GM19455 (cell line): ENCODE measurements around the gene CYP27A1.
"Not testable (repeated sequence)": the region's sequence is repeated elsewhere in the genome, so short reads cannot be mapped to it uniquely, and the experiment has no call there.

Source experiments
- ATAC-seq: cut with Tn5 transposase; IDR thresholded peaks from one replicate; pipeline ENCODE4 v1.9.1; 2021; ENCODE audit not compliant: unreplicated experiment

The CYP27A1 gene

GRCh38 chr2:218772759-218773158 lies 9.2 kb upstream of the CYP27A1 start:
- ATAC-seq, result not testable (repeated sequence)

GRCh38 chr2:218773881-218774280 lies 8.1 kb upstream of the CYP27A1 start:
- ATAC-seq, result no peak

DNA sequence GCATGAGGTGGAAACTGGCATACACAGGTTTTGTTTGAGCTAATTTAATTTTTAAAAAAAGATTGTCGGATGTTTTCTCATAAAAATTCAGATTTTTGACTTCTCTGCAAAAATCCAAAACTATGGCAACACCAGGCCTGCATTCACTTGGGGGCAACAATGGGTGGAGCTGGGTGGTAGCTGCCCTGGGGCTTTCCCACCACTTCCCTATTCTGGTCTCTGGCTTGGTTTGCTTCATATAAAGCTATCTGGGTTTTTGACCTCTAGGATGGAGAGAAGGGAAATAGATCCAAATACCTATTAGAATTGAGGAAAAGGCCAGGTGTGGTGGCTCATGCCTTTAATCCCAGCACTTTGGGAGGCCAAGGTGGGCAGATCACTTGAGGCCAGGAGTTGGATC lies 5.5 kb upstream of the CYP27A1 start:
- no peak for ATAC-seq

- no peak for ATAC-seq
Observed at GRCh38 chr2:218777276-218777990, 4.5 kb upstream of the CYP27A1 start.

- no peak for ATAC-seq
Observed at GRCh38 chr2:218780046-218780445, 1.9 kb upstream of the CYP27A1 start.

- no peak for ATAC-seq
Observed at GRCh38 chr2:218780851-218781690, 876 bp upstream of the CYP27A1 start.

- no peak for ATAC-seq
Observed at GRCh38 chr2:218782528-218782844, 539 bp downstream of the CYP27A1 start.

DNA sequence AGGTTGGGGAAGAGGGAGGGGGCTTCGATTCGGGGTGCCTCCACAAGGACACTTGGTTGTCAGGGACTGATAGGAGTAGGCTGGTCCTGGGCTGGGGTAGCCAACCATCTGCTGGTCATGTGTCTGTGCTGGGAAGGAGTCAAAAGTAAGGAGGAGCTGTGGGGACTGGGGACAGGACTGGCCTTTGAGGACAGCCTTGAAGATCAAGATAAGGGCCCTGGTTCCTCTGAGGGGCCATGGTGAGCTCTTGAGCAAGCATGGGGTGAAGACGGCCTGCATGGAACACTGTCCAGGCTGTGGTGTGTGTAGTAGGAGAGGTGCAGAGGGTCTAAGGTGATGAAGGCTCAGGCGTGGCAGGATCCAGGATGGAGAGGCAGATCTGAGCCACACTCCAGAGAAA lies 1.7 kb downstream of the CYP27A1 start:
- ATAC-seq, result no peak

DNA sequence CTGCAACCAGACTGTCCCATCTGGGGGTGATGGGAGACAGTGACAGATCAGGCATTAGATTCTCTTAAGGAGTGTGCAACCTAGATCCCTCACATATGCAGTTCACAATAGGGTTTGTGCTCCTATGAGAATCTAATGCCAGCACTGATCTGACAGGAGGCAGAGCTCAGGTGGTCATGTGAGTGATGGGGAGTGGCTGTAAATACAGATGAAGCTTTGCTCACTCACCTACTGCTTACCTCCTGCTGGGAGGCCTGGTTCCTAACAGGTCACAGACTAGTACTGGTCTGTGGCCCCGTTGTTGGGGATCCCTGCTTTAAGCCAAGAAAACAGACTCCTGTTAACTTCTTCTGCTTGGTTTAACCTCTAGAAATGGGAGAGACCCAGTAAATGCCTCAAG lies 3.2 kb downstream of the CYP27A1 start:
- ATAC-seq, result no peak

DNA sequence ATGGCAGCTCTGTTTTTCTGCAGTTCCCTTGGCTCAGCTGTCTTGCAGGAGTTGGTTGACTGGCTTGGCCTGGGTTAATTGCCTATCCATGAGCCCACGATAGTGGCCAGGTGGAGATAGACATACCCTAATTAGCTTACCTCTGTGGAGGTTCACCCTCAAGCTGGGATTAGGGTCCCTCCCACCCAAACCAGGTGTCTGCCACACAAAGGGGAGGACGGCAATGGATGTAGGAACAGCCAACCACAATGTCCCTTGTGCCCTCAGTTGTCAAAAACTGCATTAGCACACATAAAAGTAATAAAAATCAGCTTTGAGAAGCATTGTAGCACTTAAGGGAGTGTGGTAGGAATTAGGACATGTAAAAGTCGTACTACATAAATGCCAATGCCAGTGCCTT lies 4.2 kb downstream of the CYP27A1 start:
- ATAC-seq, result no peak

DNA sequence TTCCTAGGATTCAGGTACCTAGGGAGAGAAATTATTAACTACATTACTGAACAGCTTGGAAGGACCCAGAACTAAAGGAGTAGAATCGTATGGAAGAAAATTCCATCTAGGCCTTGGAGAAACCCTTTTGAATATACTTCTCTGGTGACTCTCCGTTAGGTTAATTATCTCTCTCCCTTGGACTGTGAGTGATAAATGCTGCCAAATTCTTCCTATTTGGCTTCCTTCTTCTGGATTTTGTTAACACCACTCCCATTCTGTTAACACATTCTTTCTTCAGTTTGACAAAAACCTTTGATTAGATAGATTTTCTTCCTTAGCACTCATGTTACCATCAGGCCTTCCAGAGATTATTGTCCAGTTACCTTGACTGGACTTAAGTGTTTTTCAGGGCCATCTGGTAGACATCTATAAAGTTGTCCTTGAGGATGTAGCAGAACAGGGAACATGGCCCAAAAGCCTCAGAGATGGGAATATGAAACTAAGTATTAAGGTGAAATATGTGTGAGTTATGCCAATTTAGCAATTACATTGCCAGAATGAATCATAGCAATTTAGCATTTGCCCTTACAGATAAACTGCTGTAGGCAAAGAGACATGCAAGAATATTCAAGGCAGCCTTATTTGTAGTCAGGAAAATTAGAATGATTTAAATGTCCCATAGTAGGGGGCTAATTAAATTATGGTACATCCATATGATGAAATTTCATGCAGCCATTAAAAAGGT lies 6.7 kb downstream of the CYP27A1 start:
- no peak for ATAC-seq

DNA sequence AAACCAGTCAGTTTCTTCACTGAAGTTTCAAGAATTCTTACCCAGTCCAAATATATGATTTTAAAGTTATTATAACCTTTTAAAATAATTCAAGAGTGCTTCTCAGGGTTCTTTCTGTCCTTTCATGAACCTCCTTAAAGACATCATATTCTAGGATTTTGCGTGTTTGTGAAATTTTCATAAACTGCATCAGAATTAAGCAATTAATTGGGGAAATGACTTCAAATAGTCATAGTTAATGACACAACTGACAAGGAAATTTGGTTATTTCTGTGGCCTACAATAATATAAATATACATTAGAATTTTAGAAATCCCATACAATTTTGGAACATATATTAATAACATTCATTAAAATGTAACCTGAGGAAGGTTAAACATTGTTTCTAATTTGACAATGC lies 10.5 kb downstream of the CYP27A1 start:
- no peak for ATAC-seq

DNA sequence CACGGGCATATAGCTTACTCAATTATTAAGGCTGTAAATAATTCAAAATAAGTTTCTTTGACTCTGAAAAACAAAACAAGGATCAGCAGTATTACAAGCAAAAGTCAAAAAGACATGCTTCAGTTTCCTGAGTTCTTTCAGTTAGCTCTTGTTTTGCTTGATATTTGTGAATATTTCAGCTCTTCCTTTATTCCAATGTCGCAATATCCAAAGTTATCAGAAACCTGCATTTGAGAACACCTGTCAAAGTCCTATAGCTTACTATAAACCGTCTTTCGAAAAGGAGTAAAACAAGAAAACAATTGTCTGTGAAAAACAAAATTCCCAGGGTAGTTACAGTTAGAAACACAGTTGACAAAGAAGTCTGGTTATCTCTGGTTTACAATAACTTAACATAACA lies 14.7 kb downstream of the CYP27A1 start:
- ATAC-seq, result no peak

DNA sequence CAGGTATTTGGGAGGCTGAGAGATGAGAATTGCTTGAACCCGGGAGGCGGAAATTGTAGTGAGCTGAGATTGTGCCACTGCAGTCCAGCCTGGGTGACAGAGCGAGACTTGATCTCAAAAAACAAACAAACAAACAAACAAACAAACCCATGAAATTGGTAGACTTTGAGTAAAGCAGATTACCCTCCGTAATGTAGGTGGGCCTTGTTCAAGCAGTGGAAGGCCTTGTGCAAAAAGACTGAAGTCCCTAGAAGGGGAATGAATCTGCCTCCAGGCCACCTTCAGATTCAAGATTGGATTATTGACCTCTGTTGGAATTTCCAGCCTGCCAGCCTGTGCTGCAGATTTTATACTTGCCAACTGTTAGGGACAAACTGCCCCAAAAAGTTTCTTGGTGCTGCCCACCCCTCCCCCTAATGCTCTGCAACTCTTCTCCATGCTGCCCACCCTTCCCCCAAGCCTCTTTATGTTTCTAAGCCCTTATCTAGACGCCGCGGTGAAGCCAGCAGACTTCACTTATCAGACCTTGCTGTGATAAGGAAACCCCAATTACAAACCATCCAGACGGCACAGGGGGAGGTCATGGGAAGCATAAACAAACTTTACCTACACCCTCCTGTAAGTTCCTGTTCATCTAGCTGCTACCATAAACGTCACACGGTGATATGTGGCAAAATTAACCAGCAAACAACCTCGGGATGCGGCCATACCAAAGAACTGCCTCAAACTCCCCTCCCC lies 17.0 kb downstream of the CYP27A1 start:
- ATAC-seq, result no peak

GRCh38 chr2:218799990-218800389 lies 18.0 kb downstream of the CYP27A1 start:
- ATAC-seq, result no peak

GRCh38 chr2:218802386-218802994 lies 20.5 kb downstream of the CYP27A1 start:
- no peak for ATAC-seq

DNA sequence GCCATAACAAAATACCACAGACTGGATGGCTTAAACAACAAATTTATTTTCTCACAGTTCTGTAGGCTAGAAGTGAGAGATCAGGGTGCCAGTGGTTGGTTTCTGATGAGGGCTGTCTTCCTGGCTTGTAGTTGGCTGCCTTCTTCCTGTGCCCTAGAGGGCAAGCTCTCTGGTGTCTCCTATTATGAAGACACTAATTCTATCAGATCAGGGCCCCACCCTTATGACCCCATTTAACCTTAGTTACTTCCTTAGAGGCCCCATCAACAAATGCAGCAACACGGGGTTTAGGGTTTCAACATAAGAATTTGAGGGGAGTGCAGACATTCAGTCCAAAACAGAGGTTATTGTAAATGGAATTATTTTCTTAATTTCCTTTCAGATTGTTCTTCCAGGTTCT lies 22.9 kb downstream of the CYP27A1 start:
- no peak for ATAC-seq

- no peak for ATAC-seq
Observed at GRCh38 chr2:218805627-218806026, 23.7 kb downstream of the CYP27A1 start.

DNA sequence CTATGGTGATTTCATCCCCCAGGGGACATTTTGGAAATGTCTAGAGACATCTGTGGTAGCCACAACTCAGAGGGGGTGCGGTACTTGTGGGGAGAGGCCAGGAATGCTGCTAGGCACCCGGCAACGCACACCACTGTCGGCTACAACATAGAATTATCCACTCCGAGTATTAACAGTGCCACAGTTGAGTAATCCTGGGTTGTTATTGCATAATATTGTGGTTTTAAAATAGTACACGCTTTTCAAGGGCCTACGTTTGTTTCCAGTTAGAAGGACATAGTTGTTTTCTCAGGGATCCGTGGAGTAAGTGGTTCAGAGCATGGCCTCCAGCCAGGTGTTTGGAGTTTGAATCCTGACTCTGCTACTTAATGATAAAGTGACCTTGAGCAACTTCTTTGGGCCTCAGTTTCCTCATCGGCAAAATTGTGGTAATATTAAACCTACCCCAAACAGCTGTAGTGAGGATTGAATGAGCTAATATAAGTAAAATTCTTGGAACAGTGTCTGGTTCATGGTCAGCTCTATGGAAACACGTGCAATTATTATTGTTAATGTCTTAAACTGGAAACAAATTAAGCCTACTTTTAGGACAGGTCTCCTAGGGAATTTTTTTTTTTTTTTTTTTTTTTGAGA lies 24.5 kb downstream of the CYP27A1 start:
- no peak for ATAC-seq

DNA sequence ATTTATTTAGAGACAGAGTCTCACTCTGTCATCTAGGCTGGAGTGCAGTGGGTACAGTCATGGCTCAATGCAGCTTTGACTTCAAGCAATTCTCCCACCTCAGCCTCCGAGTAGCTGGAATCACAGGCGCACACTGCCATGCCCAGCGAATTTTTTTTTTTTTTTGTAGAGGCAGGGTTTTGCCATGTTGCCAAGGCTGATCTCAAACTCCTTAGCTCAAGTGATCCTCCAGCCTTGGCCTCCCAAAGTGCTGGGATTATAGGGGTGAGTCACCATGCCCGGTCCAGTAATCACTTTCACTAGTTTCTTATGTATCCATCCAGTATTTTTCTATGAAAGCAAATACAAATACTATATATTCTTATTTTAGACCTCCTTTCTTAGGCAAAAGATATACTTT lies 25.7 kb downstream of the CYP27A1 start:
- no peak for ATAC-seq
